ENCODE data around the gene REL.

Gene REL

DNA sequence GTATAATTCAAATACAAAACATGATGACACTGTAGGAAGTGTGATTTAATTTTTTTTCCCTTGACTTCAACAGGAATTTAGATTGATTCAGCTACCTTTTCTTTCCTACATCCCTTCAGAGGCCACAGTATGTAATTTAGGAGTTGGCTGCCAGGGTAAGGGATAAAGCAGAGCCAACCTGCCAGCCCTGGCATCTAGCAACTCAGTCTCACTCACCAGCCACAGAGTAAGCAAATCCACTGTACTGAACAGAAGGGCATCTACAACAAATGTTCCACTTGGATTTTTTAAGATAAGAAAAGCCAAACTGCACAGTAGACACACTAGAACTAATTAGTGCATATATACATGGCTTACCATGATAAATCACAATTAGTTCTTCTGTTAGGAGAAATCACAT, 81.8 kb downstream of the REL start:
- DNase-seq (ENCODE audit: low read depth in 2 of 3, low spot score in 2 of 3): no peak

DNA sequence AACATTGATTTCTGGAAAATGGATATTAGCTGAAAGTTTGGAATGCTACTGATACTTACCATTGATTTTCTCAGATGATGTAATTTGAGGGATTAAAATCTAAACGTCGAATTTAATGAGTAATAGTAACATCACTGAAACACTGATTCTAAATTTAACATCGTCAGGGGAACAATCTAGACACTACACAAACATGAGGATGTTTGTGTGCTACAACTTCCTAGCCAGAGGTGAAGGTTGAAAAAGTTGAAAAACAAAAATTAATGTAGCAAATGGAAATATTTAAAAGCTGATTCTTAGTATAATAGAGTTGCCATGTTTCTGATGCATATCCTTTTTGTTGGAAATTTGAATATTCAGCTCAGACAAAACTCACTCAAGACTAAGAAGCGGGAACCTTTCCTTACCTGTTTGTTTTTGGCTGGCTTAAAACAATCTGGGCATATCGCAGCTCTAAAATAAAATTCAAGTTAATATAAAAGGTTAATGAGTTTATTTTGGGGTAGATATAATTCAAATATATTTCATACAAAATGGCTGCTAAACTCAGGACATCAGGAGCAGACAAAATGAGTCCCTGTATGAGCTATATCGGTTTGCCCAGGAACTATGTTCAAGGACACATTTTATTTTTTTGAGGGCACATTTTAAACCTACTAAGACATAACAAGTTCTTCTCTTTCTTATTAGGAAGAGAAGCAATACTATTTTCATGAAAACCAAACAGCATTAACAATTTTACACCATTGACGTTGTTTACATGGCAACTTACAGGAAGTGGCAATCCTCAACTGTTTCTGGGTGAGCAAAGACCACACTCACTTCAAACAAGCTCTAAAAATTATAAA, 83.5 kb downstream of the REL start:
- DNase-seq (ENCODE audit: low read depth in 2 of 3, low spot score in 2 of 3): no peak

DNA sequence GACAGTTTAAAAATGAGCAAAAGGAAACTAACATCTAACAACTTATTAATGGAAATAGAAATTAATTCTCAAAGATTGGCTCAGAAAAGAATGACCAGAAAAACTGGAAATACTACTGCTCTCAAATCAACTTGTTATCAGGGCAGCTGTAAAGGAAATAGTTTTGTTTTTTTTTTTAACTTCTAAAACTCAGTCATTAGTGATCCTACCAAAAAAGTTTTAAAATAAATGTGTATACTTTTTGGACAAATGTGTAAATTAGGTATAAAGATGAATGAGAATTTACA, 84.1 kb downstream of the REL start:
- DNase-seq (ENCODE audit: low read depth in 2 of 3, low spot score in 2 of 3): no peak

DNA sequence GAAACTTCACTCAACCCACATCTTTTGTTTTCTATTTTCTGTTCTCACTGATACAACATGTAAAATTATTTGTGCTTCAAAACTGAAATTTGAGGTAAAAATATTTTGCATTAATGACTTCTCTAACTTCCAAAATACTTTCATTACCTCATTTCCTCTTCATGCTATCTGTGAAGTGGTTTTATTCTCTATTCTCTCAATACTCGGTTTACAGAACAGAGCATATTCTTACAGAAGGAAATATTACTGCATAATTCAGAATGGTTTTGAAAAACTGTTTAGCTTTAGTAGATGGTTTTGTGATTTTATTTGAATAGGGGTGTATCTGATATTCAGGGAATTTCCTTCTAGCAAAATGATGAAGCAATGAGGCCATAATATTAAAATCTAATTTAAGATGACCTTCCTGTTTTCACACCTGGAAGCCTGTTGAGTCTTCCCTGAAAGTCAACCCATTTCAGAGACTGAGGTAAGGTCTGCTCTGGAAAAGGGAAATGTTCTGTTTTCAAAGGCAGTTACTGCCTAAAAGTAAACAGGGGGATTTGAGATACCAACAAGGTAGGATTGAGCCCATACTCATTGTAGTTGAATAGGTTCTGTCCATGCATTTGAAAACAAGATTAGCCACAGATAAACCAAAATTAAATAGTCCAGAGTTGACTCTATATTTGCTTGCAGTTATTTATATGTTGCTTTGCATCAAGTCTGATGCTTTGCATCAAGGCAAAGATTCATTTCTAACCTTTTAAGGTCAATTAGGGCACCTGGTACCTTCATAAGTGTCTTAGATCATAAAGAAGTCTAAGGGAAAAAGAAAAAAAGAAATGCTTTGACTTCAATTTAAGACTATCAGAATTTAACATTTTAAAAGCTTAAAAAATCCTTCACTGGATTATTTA, 85.4 kb downstream of the REL start:
- no peak for DNase-seq (ENCODE audit: low read depth in 2 of 3, low spot score in 2 of 3)

DNA sequence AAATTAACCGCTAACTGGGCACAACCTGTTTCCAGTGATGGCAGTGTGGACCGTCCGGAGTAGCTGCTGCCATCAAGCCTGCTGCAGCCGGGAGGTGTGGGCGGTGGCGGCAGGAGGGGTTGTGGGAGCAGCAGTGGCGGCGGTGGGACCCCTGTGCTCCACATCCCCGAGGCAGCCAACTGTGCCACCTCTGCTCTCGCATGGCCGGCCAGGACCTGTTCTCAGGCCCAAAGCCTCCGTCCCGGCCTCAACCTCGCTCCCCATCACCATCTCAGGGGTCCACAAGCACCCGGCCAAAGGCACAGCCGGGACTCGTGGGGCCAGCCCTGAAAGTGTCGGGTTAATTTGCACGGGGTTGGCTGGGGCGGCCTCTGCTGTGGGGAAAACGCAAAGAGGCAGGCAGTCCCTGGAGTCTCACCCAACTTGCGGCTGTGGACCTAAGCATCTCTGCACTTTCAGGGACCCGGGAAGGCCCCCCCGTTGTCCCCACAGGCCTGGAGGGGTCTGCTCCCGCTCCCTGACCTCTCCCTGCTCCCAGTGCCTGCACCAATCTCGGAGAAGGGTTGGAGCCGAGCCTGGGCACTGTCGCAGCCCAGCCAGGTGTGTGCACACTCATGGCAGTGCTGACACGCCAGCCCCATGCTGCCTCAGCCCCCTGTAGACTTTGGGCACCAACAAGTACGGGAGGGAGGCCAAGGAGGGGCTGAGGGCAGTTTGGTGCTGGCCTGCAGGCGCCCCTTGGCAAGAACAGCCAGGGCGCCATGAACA, 91.7 kb downstream of the REL start:
- DNase-seq (ENCODE audit: low read depth in 2 of 3, low spot score in 2 of 3): no peak

DNA sequence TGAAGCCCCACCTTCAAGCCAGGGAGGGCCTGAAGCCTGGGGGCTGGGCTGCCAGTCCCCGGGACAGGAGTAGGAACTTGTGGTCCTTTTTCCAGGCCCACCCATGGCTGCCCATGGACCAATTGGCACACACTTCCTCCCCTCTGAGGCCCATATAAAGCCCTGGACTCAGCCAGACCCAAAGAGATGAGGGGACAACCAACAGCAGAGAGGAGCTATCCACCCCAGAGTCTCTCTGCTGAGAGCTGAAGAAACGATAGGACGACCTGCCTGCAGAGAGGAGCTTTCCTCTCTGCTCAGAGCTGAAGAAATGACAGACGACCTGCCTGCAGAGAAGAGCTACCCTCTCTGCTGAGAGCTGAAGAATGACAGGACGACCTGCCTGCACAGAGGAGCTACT, 92.3 kb downstream of the REL start:
- no peak for DNase-seq (ENCODE audit: low read depth in 2 of 3, low spot score in 2 of 3)

DNA sequence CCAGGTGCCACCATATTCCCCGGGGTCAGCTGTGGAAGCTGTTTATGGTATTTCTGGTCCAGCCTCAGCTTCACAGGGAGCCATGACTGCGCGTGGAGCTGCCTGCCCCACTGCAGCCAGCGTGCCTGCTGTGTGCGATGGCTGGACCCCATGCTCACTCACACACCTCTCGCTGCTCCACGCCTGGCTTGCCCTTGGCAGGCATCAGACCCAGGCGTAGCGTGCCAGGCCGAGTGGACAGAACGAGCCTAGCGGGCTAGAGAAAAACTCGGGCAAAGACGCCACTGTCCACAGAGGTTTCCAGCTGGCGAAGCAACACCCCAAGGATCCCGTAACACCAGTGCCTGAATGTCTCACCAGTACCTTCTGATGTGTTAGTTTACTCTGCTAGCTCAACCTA, 93.3 kb downstream of the REL start:
- no peak for DNase-seq (ENCODE audit: low read depth in 2 of 3, low spot score in 2 of 3)

Measured in activated CD8-positive, alpha-beta memory T cell treated with anti-CD3 and anti-CD28 coated beads for 48 hours (primary cell).